GM18951 (cell line): ENCODE results near the gene NUCB2.
"Not testable (repeated sequence)": the region's sequence is repeated elsewhere in the genome, so short reads cannot be mapped to it uniquely, and the experiment has no call there.

Source experiments
- POLR2A ChIP-seq: IDR thresholded peaks from 4 replicates; pipeline ENCODE4 v1.6.1; 2011; ENCODE audit warnings: mild to moderate bottlenecking; ENCODE audit not compliant: insufficient read length, insufficient read depth; ENCODE audit errors: extremely low read depth
- in situ Hi-C: fragments of 300-500 bp; cut with MboI; formaldehyde crosslinking; loops from one replicate; pipeline ENCODE4 v1.12.0; 2022; ENCODE audit warnings: low sequenced_read_pairs, mixed read lengths, inconsistent platforms; ENCODE audit not compliant: unreplicated experiment

Gene NUCB2

GRCh38 chr11:17252704-17253103, 23.8 kb upstream of the NUCB2 start:
- in situ Hi-C loops = no loop called here
- TF ChIP-seq POLR2A = no peak

DNA sequence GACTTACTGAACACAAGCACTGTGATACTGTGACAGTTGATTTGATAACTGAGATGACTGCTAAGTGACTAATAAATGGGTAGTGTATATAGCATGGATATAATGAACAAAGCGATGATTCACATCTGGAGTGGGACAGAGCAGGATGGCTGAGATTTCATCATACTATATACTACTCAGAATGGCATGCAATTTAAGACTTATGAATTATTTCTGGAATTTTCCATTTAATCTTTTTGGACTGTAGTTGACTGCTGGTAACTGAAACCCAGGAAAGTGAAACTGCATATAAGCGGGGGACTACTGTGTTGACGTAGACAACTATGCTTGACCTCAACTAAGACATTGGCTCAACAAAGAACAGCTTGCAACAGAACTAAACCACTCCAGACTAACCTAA, 20.0 kb upstream of the NUCB2 start:
- in situ Hi-C loops = no loop called here
- TF ChIP-seq POLR2A = no peak

GRCh38 chr11:17257196-17257595, 19.3 kb upstream of the NUCB2 start:
- in situ Hi-C loops = no loop called here
- no peak for TF ChIP-seq POLR2A

DNA sequence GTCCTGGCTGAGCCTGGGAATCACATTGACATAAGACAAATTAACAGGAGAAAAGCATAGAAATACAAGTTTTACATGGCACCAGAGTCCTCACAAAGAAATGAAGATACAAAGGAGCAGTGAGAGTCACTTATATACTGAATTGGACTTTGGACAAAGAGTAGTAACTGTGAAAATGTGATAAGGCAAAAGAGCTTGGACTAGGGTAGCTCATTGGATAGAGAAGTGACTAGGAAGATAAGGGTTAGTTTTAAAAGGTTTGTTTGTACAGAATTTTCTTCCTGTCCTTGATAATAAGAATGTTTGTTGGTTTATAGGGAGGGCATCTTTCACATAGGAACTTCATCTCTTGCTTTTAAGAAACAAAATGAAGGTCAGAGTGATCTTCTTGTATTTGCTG, 17.9 kb upstream of the NUCB2 start:
- in situ Hi-C loops = no loop called here
- no peak for TF ChIP-seq POLR2A

- no peak for TF ChIP-seq POLR2A
- in situ Hi-C loops = no loop called here
These were observed 17.0 kb upstream of the NUCB2 start for GRCh38 chr11:17259519-17259918.

GRCh38 chr11:17260020-17260419, 16.5 kb upstream of the NUCB2 start:
- TF ChIP-seq POLR2A = no peak
- in situ Hi-C loops = no loop called here

- TF ChIP-seq POLR2A = no peak
- in situ Hi-C loops = no loop called here
These were observed 12.8 kb upstream of the NUCB2 start for GRCh38 chr11:17263769-17264168.

GRCh38 chr11:17266781-17267180, 9.8 kb upstream of the NUCB2 start:
- in situ Hi-C loops = no loop called here
- TF ChIP-seq POLR2A = no peak

DNA sequence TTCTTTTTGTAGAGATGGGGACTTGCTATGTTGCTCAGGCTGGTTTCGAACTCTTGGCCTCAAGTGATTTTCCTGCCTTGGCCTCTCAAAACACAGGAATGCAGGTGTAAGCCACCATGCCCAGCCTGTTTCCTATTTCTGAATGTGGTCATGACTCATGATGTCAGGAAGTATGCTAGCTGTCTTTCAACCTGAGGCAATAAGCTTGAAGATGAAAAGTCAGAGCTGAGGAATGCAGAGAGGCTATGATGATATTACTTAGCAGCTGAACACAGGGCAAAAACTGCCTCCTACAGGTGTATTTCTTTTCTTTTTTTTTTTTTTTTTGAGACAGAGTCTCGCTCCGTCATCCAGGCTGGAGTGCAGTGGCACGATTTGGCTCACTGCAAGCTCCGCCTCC, 9.0 kb upstream of the NUCB2 start:
- in situ Hi-C loops = no loop called here
- no peak for TF ChIP-seq POLR2A

DNA sequence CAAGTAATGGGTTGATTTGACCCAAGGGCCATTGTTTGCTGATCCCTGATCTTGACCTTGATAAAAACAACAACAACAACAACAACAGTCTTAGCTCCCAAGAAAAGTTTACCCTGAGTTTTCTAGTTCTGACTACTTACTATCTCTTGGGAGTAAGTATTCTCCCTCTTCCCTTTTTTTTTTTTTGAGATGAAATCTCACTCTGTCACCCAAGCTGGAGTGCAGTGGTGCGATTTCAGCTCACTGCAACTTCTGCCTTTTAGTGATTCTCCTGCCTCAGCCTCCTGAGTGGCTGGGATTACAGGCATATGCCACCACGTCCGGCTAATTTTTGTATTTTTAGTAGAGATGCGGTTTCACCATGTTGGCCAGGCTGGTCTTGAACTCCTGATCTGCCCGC, 8.0 kb upstream of the NUCB2 start:
- in situ Hi-C loops = not testable (repeated sequence)

DNA sequence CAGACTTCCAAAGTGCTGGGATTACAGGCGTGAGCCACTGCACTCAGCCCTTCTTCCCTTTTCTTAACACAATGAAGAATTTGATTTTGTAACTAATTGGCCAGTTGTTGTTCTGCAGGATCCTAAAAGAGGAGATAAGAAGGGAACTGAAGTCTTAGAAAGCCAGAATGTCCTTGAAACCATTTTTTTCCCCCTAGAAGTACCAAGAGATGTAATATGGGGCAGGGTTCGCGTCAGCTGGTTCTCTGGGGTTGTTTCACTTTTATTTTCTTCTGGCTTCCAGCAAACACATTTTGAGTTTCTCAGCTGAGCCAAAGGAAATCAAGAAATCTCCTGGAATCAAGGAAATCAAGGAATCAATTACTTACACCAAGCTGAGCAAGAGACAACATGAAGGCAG, 7.6 kb upstream of the NUCB2 start:
- no peak for TF ChIP-seq POLR2A
- in situ Hi-C loops = no loop called here

DNA sequence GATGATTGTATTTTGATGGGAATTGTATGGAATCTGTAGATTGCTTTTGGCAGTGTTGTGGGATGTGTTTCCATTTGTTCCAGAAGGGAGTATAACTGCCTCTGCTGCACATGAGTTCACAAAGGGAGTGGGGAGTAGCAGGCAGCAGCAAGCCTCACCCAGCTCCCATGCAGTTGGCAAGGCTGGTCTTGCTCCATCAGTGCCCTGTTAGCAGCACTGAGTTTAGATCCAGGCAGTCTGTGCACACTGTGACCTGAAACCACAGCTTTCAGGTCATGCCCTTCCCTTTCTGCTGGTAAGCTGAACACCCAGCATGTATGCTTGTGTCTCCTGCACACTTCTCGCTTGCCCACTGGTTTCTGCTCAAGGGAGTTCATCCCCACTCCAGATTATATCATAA, 3.7 kb upstream of the NUCB2 start:
- in situ Hi-C loops = no loop called here
- no peak for TF ChIP-seq POLR2A

DNA sequence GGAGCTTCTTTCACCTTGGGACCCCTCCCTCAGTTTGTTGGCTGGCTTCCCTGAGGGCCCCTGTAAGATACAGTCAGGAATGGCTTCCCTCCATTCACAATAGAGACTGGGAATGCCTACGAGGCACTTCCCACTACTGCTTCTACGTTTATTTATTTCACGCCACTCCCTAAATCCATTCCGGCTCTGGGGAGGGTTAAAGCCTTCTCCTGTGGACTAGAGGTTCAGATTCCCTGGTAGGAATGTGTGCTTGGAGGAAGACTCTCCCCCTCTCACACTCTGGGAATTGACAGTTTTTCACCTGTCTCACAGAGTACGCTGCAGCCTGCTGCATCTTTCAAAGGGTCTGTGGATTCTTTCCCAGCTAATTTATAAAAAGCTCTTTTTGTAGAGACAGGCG, 3.3 kb upstream of the NUCB2 start:
- in situ Hi-C loops = no loop called here
- no peak for TF ChIP-seq POLR2A

DNA sequence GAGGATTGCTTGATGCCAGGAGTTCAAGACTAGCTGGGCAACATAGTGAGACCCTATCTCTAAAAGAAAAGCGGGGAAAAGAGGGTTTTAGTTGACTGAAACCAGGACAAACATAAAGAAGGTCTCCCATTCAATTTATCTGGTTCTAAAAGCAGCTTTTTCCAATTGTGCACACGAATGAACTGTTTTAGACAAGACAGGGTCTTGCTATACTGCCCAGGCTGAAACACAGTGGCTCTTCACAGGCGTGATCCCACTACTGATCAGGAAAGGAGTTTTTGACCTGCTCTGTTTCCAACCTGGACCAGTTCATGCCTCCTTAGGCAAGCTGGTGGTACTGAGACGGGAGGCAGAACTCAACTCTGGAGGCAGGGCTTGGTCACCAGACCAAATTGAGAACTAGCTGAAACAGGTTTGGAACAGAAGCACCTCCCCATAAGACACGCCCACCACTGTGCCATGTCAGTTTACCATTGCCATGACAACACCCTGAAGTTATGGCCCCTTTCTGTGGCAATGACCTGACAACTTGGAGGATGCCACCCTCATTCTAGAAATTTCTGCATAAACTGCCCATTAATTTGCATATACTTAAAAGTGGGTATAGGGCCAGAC, 2.8 kb upstream of the NUCB2 start:
- no peak for TF ChIP-seq POLR2A
- in situ Hi-C loops = no loop called here
